PC-9 (cell line): ENCODE results near the gene PSTPIP1. TPM values are rescaled to one million over a fixed set of nuclear protein-coding genes. Genes with fewer than 3 reads are reported as not detected.

Experiments used
- BruUV-seq: library from RNA; stranded (reverse); fragments of 400-500 nt; replicated peaks from 2 replicates; lab custom pipeline; 2021; lab: Mats Ljungman, UMichigan
- CTCF ChIA-PET: fragments of 300-600 bp; sonication (Branson Sonifier 250); formaldehyde crosslinking; loops from one replicate; lab custom pipeline; 2022; ENCODE audit warnings: antibody characterized with exemption; lab: Charles Lee
- POLR2A ChIA-PET: fragments of 300-600 bp; sonication (Branson Sonifier 250); formaldehyde crosslinking; loops from one replicate; lab custom pipeline; 2022; ENCODE audit warnings: antibody characterized with exemption; ENCODE audit not compliant: unreplicated experiment; lab: Charles Lee
- DNase-seq, 2 experiments: peaks; one replicate each; pipeline versions ENCODE4 v3.0.0 to v3.0.0-alpha.2; 2015 to 2022; ENCODE audit warnings: mixed read lengths in 1 of 2
- H2AFZ ChIP-seq: fragments of 200-600 bp; sonication (generic); 2 replicates; pipeline ENCODE4 v1.8.1; 2017; ENCODE audit warnings: antibody characterized with exemption
- H3F3A ChIP-seq: fragments of 200-600 bp; sonication (generic); 2 replicates; pipeline ENCODE4 v1.8.1; 2017; ENCODE audit warnings: antibody characterized with exemption, mild to moderate bottlenecking, low read depth; ENCODE audit not compliant: insufficient read depth
- H3K27ac ChIP-seq: fragments of 200-600 bp; sonication (generic); 2 replicates; pipeline ENCODE4 v1.6.1; 2016; ENCODE audit warnings: mixed run types
- H3K27me3 ChIP-seq: fragments of 200-600 bp; sonication (generic); 2 replicates; pipeline ENCODE4 v1.6.1; 2016; ENCODE audit warnings: low read depth, mixed run types; ENCODE audit not compliant: insufficient read depth
- H3K36me3 ChIP-seq: fragments of 200-600 bp; sonication (generic); 2 replicates; pipeline ENCODE4 v1.6.1; 2016; ENCODE audit warnings: low read depth, mixed run types
- H3K4me1 ChIP-seq: fragments of 200-600 bp; sonication (generic); replicated peaks from 2 replicates; pipeline ENCODE4 v1.6.1; 2016; ENCODE audit warnings: mixed run types; ENCODE audit not compliant: insufficient read depth
- H3K4me2 ChIP-seq: fragments of 200-600 bp; sonication (generic); 2 replicates; pipeline ENCODE4 v1.6.1; 2017; ENCODE audit warnings: mixed run types
- H3K4me3 ChIP-seq: fragments of 200-600 bp; sonication (generic); 2 replicates; pipeline ENCODE4 v1.6.1; 2016; ENCODE audit warnings: mixed run types
- H3K79me2 ChIP-seq: fragments of 200-600 bp; sonication (generic); 2 replicates; pipeline ENCODE4 v1.6.1; 2017; ENCODE audit warnings: low read depth, mixed run types
- H3K9me2 ChIP-seq: fragments of 200-600 bp; sonication (generic); 2 replicates; pipeline ENCODE4 v1.8.1; 2017; ENCODE audit warnings: mild to moderate bottlenecking; ENCODE audit not compliant: insufficient read depth
- H3K9me3 ChIP-seq: fragments of 200-600 bp; sonication (generic); 2 replicates; pipeline ENCODE4 v1.8.1; 2016; ENCODE audit warnings: low read depth; ENCODE audit not compliant: insufficient read depth
- H4K20me1 ChIP-seq: fragments of 200-600 bp; sonication (generic); 2 replicates; pipeline ENCODE4 v1.8.1; 2017; ENCODE audit not compliant: insufficient read depth
- CTCF ChIP-seq: fragments of 200-600 bp; sonication (generic); conservative IDR thresholded peaks from 2 replicates; pipeline ENCODE4 v1.6.1; 2017; ENCODE audit warnings: mixed run types, antibody characterized with exemption, mild to moderate bottlenecking, moderate library complexity
- EZH2 ChIP-seq: fragments of 200-600 bp; sonication (generic); IDR thresholded peaks from 2 replicates; pipeline ENCODE4 v1.8.0; 2017; ENCODE audit warnings: antibody characterized with exemption, low read depth
- intact Hi-C: fragments of 100-400 bp; cut with micrococcal nuclease; formaldehyde crosslinking; loops from one replicate; pipeline ENCODE4 v1.10.0; 2022; ENCODE audit not compliant: unreplicated experiment
- total RNA-seq: library from RNA; stranded (reverse); gene quantifications from 2 replicates; pipeline ENCODE4 v1.2.3, GENCODE V29; 2021

Gene PSTPIP1
- total RNA-seq, 1 experiment from 2014 or later = not detected

- H3K79me2 ChIP-seq = no peaks in the 10 kb centered on the region
- ChIA-PET CTCF (no interaction called here), POLR2A (no interaction called here)
- no peaks in the 10 kb centered on the region for H3K9me2 ChIP-seq
- H3K27ac ChIP-seq = no peak overlapping the region
- no peak overlapping the region for H3K4me2 ChIP-seq
- H3K9me3 ChIP-seq = no peaks in the 10 kb centered on the region
- no TSS peak for BruUV-seq
- H3K36me3 ChIP-seq = no peaks in the 10 kb centered on the region
- H3K4me1 ChIP-seq = no peaks in the 10 kb centered on the region
- no peaks in the 10 kb centered on the region for H3F3A ChIP-seq
- intact Hi-C loops = no loop called here
- no peaks in the 10 kb centered on the region; the same call in 1 of the 2 replicates for H3K27me3 ChIP-seq
- H4K20me1 ChIP-seq = no peaks in the 10 kb centered on the region
- DNase-seq = no peak
- TF ChIP-seq EZH2 (no peak), CTCF (no peak)
- H3K4me3 ChIP-seq = no peak overlapping the region
- no peak overlapping the region for H2AFZ ChIP-seq
Measured at GRCh38 chr15:76976572-76977270, 18.2 kb upstream of the PSTPIP1 start.

DNA sequence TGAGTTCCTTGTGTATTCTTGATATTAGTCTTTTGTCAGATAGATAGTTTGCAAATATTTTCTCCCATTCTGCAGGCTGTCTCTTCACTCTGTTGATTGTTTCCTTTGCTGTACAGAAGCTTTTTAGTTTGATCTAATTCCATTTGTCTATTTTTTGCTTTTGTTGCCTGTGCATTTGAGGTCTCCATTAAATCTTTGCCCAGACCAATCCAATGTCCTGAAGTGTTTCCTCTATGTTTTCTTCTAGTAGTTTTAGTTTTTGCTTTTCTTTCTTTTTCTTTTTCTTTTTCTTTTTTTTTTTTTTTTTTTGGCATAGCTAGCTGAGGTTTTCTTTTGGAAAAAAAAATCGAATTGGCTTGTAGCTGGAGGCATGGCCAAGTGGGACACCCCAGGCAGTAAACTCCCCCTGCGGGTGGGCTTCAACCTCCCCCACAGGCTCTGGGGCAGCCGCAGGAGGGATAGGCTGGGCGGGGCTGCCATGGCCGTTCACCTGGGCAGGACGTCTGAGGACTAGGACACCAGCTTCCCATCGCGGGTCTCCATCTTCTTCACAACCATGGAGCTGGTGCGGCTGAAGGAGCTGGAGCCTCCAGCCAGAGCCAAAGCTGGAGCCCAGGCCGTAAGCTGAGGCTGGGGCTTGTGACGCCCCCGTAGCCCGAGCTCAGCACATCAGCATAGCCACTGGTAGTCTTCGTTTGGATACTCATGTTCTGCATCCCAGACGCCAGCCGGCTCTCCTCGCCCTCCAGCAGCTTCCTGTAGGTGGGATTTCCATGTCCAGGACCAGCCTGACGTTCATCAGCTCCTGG lies 16.2 kb upstream of the PSTPIP1 start:
- no peaks in the 10 kb centered on the region for H3K9me2 ChIP-seq
- intact Hi-C loops = no loop called here
- no peaks in the 10 kb centered on the region for H3K9me3 ChIP-seq
- H3K4me2 ChIP-seq = no peak overlapping the region
- BruUV-seq = no TSS peak
- no peak overlapping the region for H2AFZ ChIP-seq
- ChIA-PET POLR2A (no interaction called here), CTCF (no interaction called here)
- H4K20me1 ChIP-seq = no peaks in the 10 kb centered on the region
- H3K4me3 ChIP-seq = no peak overlapping the region
- TF ChIP-seq CTCF (no peak), EZH2 (no peak)
- H3K36me3 ChIP-seq = no peaks in the 10 kb centered on the region
- H3K27me3 ChIP-seq = no peaks in the 10 kb centered on the region; the same call in 1 of the 2 replicates
- DNase-seq = no peak
- H3F3A ChIP-seq = peaks cover 4% of the 10 kb centered on the region; the same call in 1 of the 2 replicates
- no peak overlapping the region for H3K27ac ChIP-seq
- peaks cover 5% of the 10 kb centered on the region for H3K4me1 ChIP-seq
- no peaks in the 10 kb centered on the region for H3K79me2 ChIP-seq

DNA sequence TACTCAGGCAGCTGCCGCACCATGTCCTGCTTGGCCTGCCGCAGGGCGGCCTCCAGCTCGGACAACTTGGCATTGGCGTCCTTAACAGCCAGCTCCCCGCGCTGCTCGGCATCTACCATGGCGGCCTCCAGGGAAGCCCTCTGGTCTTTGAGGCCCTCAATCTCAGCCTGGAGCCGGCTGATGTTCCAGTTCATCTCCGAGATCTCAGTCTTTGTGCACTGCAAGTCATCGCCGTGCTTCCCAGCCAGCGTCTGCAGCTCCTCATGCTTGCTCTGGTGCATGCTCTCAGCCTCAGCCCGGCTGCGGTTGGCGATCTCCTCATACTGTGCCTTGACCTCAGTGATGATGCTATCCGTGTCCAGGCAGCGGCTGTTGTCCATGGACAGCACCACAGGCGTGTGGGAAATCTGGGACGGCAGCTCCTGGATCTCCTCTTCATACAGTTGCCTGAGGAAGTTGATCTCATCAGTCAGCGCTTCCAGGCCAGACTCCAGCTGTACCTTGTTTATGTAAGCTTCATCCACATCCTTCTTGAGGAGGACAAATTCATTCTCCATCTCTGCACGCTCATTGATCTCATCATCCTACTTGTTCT lies 15.5 kb upstream of the PSTPIP1 start:
- H3K4me2 ChIP-seq = no peak overlapping the region
- no peak overlapping the region for H3K4me3 ChIP-seq
- CTCF ChIA-PET = no interaction called here
- H3K36me3 ChIP-seq = no peaks in the 10 kb centered on the region
- no peaks in the 10 kb centered on the region for H4K20me1 ChIP-seq
- H3K79me2 ChIP-seq = no peaks in the 10 kb centered on the region
- no peaks in the 10 kb centered on the region for H3K9me3 ChIP-seq
- intact Hi-C loops = no loop called here
- no peak for DNase-seq
- POLR2A ChIA-PET = no interaction called here
- peaks cover 12% of the 10 kb centered on the region for H3K4me1 ChIP-seq
- H3K27ac ChIP-seq = no peak overlapping the region
- no peak overlapping the region for H2AFZ ChIP-seq
- BruUV-seq = no TSS peak
- TF ChIP-seq EZH2 = no peak
- no peak for TF ChIP-seq CTCF
- no peaks in the 10 kb centered on the region; the same call in 1 of the 2 replicates for H3K27me3 ChIP-seq
- peaks cover 9% of the 10 kb centered on the region; the same call in 1 of the 2 replicates for H3F3A ChIP-seq
- H3K9me2 ChIP-seq = no peaks in the 10 kb centered on the region
